Measurements from ENCODE around the gene SYNC.
"Not testable (repeated sequence)": the region's sequence is repeated elsewhere in the genome, so short reads cannot be mapped to it uniquely, and the experiment has no call there.

SYNC gene

GRCh38 chr1:32693455-32694174, 9.0 kb downstream of the SYNC start:
- DNase-seq, result no peak

DNA sequence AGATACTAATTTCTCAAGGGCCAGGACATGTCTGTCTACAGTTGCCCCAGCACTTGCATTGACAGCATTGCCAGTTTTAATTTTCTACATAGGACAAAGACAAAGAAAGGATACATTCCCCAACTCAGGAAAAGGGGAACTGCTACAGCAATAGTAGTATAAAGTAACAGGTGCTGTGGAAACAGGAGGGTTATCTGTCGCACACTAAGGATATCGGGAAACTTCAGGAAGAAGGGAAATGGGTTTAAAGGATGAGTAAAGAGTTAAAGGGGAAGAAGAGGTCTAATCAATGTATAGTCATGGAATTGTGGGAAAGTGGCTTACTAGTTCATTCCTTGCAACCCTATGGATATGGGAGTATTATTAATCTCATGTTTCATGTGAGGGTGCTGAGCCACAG, 16.2 kb downstream of the SYNC start:
- no peak for DNase-seq

GRCh38 chr1:32685498-32685897, 17.1 kb downstream of the SYNC start:
- no peak for DNase-seq

- no peak for DNase-seq
These were observed 18.3 kb downstream of the SYNC start for GRCh38 chr1:32684167-32684811.

DNA sequence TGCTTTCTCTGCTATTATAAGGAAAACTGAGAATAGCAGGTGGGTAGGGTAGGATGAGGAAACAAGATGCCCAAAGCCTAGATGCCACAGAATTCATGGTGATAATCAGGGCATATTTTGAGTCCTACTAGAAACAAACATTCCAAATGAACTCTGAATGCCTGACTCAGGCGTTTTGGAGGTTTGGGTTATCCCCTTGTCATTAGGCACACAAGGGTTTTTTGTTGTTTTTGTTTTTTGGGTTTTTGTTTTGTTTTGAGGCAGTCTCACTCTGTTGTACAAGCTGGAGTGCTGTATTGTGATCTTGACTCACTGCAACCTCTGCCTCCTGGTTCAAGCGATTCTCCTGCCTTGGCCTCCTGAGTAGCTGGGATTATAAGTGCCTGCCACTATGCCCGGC, 19.2 kb downstream of the SYNC start:
- no peak for DNase-seq

DNA sequence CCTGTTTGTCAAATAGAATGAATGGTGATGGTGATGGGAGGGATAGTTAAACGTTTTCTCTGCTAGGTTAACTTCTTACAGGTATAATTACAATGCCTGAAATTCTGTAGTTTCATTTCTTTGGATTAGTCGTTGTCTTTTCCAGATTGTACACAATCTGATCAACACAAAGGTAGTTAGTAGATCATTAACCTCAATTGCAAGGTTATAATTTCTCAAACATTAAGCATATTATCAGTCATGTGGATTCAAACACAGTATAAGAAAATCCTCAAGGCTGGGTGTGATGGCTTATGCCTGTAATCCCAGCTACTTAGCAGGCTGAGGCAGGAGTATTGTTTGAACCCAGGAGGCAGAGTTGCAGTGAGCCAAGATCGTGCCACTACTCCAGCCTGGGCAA, 20.6 kb downstream of the SYNC start:
- no peak for DNase-seq

DNA sequence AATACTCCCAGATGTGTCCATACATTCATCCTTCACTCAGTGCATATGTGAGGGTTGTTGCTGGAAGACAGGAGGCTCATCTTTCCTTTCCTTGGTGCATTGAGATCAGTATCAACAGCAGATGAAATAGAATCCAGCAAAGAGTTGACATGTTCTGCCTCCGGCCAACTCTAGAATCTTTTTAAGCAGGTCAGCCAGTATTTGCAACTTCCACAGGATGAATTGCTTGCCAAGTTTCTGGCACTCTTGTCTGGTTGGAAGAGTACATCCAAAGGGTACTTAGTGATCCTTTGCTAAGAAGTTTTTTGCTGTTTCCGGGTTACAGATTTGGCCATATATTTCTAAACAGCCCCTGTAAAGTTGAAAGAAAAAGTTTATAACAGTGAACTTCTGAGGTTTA, 21.1 kb downstream of the SYNC start:
- no peak for DNase-seq

GRCh38 chr1:32680642-32681041, 21.9 kb downstream of the SYNC start:
- no peak for DNase-seq

DNA sequence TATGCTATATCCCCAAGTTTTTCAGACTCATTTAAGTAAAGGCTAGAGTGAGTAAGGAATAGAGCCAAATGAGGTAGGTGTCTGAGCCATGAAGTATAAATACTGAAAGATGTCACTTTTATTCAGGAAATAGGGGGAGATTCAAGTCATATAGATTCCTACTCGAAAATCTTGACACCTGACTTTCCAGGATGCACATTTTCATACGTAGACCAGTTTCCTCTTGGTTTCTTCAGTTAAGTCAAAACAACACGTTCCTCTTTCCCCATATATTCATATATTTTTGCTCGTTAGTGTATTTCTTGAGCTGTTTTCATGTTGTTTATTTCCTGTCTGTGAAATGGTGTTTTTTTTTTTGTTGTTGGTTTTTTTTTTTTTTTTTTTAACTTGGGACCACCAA, 22.6 kb downstream of the SYNC start:
- DNase-seq, result not testable (repeated sequence)

GRCh38 chr1:32676945-32677344, 25.6 kb downstream of the SYNC start:
- DNase-seq, result no peak

GRCh38 chr1:32668716-32669115, 33.9 kb downstream of the SYNC start:
- DNase-seq, result not testable (repeated sequence)

- no peak for DNase-seq
These were observed 35.5 kb downstream of the SYNC start for GRCh38 chr1:32666901-32667566.

DNA sequence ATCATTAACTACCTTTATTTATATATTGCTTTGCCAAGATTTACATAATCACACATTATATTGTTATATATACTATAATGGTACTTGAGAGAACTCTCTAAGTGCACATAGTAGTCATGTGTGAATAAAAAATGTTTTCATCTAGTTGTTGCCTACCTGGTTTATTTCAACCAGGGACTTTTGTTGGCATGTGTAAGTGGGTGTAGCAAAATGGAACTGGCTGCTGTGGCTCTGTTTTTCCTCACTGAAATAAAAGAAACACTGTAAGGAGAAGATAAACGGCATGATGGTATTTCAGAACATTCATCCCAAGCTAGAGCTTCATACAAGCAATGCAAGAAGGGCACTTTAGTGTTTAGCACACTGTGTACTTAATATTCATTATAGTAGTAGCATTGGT, 36.7 kb downstream of the SYNC start:
- no peak for DNase-seq

DNA sequence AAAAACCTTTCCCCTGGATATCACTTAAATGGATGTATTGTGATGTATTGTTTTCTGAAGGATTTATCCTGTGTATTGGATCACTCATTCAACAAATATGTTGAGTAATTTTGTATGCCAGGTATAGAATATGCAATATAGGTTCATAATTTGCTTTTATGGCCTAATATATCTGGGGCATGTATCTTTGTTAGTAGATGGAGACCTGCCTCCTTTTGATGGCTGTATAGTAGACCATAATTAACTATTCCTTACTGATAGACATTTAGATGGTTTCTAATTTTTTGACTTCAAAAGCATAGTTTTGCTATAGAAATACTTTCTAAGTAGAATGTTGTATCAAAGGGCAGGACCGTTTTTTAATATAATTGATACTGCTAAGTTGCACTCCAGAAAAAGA, 43.0 kb downstream of the SYNC start:
- DNase-seq, result no peak

- DNase-seq, result no peak
These were observed 50.2 kb downstream of the SYNC start for GRCh38 chr1:32652244-32652962.

DNA sequence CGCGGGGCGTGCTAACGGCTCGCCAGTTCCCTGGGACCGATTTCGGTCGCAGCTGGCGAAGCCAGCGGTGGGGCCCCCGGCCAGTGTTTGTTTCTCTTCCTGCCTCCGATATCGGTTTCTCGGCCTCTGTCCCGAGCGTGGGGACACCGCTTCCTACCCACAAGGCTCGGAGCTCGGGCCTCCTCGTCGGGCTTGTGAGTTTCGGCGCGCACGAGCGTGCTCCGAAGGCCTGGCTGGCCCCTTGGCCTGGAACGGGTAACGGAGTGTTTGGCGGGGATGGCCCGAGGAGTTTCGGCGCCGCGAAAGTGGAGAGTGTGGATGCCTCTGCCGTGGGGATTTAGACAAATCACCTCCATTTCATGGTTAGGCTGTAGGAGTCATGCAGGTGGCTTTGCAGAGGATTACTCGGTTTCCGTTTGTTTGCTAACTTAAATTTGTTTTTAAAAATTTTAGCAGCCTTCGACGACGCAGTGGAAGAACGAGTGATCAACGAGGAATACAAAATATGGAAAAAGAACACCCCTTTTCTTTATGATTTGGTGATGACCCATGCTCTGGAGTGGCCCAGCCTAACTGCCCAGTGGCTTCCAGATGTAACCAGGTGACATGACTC, 51.0 kb downstream of the SYNC start:
- DNase-seq, result no peak

- peak; percentile 96 to 99 (median 97) for DNase-seq
These were observed 51.7 kb downstream of the SYNC start, which contains the start of gene RBBP4 for GRCh38 chr1:32650752-32651460. Gene RBBP4, plus strand, starts transcription at chr1:32651208. Its CDS starts 99 bp downstream, at chr1:32651307.

DNA sequence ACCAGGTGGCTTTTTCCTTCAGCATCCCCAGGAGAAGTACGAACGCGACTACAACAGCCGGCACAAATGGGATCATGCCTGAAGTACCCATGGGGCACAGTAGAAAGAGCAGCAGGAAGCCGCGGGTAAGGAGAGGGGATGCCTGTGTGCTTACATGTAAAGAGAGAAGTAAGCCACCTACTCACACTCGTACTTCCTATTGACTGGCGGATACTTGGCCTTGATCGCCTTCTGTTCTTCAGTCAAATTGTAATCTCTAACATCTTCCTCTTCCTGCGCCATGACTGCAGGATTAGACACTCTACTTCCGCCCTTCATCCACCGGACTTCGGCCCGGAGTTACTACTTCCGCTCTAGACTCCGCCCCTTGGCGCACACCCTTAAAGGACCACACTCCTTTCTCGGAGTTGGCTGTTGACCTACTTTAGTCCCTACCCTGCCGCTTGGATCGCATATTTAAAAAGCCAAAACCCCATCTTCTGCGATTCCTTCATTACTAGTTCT, 52.3 kb downstream of the SYNC start, which contains the start of gene ZBTB8OS:
TSS of gene ZBTB8OS (minus strand) at position 303 of the 504 bp plus-strand sequence. CDS start at position 282, 21 bp downstream.
- DNase-seq, result peak; percentile 65 to 97 (median 86)

DNA sequence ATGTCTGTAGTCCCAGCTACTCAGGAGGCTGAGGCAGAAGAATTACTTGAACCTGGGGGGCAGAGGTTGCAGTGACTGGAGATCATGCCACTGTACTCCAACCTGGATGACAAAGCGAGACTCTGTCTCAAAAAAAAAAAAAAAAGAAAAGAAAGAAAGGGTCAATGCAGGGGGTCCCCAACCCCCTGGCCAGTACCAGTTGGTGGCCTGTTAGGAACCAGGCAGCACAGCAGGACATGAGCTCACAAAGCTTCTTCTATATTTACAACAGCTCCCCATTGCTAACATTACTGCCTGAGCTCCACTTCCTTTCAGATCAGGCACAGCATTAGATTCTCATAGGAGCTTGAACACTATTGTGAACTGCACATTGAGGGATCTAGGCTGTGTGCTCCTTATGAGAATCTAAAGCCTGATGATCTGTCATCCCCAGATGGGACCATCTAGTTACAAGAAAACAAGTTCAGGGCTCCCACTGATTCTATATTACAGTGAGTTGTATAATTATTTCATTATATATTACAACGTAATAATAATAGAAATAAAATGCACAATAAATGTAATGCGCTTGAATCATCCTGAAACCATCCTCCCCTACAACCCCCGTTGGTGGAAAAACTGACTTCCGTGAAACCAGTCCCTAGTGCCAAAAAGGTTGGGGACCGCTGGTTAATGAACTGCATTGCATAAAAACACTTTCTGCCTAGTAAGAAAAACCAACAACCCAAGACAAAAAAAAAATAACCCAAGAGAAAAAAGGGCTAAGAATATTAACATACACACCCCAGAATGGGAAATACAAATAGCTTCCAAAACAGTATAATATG, 55.0 kb downstream of the SYNC start:
- DNase-seq, result peak in 1 of 5 experiments; percentile 30

DNA sequence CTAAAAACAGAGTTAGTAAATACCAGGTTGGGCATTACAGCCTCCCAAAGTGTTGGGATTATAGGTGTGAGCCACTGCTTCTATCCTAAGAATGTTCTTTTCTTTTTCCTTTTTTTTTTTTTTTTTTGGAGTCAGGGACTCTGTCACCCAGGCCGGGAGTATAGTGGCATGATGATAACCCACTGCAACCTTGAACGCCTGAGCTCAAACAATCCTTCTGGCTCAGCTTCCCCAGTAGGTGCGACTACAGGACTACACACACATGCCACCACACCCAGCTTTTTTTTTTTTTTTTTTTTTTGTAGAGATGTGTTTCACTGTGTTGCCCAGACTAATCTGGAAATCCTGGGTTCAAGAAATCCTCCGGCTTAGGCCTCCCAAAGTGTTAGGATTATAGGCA, 58.1 kb downstream of the SYNC start:
- DNase-seq, result no peak

All from T-helper 2 cell (primary cell).